ENCODE results near the gene HYAL2.
A peak's percentile ranks its signal among the peaks of the same experiment; 100 is the strongest.

- TF ChIP-seq CTCF (IDR thresholded peaks at IDR 0.05; ENCODE audit: low read depth, low read length) (no peak), POLR2A (IDR thresholded peaks at IDR 0.05; ENCODE audit: extremely low read depth, insufficient read length) (peak; percentile 69), MAX (IDR thresholded peaks at IDR 0.05; ENCODE audit: low read depth, low read length) (peak; percentile 56; the same call in 1 of the 2 replicates)
Measured at GRCh38 chr3:50327943-50328691, 5.6 kb upstream of the HYAL2 start, which contains the start of gene TUSC2.

Data from NB4 (cell line).